ENCODE results near the gene ZDHHC5. TPM values are rescaled to one million over a fixed set of nuclear protein-coding genes. Genes with fewer than 3 reads are reported as not detected.

The ZDHHC5 gene, protein sequence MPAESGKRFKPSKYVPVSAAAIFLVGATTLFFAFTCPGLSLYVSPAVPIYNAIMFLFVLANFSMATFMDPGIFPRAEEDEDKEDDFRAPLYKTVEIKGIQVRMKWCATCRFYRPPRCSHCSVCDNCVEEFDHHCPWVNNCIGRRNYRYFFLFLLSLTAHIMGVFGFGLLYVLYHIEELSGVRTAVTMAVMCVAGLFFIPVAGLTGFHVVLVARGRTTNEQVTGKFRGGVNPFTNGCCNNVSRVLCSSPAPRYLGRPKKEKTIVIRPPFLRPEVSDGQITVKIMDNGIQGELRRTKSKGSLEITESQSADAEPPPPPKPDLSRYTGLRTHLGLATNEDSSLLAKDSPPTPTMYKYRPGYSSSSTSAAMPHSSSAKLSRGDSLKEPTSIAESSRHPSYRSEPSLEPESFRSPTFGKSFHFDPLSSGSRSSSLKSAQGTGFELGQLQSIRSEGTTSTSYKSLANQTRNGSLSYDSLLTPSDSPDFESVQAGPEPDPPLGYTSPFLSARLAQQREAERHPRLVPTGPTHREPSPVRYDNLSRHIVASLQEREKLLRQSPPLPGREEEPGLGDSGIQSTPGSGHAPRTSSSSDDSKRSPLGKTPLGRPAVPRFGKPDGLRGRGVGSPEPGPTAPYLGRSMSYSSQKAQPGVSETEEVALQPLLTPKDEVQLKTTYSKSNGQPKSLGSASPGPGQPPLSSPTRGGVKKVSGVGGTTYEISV
- 10 to 100 TPM; 77.8 to 82.4 TPM for total RNA-seq

DNA sequence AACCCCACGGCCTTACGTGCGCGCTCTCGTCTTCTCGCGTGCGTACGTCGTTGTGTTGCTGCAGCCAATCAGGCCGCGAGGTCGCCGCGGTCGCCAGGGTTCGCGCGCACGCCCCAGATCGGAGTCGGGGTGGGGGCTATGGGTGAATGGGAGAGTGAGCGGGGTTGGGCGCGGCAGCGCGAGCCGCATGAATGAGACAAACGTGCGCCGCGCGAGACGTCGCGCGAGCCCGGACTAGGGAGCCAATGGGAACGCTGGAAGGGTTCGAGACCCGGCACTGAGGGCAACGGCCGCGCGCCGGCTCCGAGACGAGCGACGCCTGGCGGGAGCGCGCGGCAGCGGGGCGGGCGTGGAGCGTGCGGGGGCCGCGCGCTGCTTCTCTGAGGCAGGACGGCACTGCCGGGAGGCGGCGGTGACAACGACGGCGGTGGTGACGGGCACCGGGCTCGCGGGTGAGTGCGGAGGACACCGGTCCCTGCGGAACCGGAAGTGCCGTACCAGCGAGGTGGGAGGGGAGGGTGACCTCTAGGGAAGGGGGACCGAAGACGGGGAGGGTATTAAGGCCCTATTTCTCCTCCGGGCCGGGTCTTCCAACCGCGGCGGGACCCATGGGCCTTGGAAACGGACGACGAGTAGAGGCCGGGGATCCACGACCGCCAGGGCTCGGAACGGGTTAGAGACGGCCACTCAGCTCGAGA, at the start of gene ZDHHC5:
ZDHHC5 (plus strand) TSS at position 379 of the 698 bp plus-strand sequence. CDS start 4,977 bp downstream, outside the sequence.
- no peaks in the 10 kb centered on the region for H3K9me3 Mint-ChIP-seq (ENCODE audit: insufficient read depth)
- ATAC-seq: peak; percentile 92
- no peaks in the 10 kb centered on the region for H3K27me3 Mint-ChIP-seq (ENCODE audit: low read depth)
- H3K27ac Mint-ChIP-seq: peak within 1 kb of the TSS; percentile 99
- DNase-seq: peak; percentile 100
- peak within 1 kb of the TSS; percentile 96 for H3K4me3 Mint-ChIP-seq
- CTCF ChIA-PET: interaction anchor here (0.6 to 3.3 kb wide), 5 partner anchors 10 to 210 kb away, joined by 3 to 11 read pairs (median 10); partner anchors contain the start of gene CLP1
- POLR2A ChIA-PET: interaction anchor here (0.7 to 2.5 kb wide), 4 partner anchors 10 to 138 kb away, joined by 3 to 12 read pairs (median 4); partner anchors contain the start of genes CLP1, MED19 and SELENOH
- H3K4me1 Mint-ChIP-seq (ENCODE audit: low read depth): peaks cover 45% of the 10 kb centered on the region
- peaks cover 28% of the 10 kb centered on the region for H3K36me3 Mint-ChIP-seq (ENCODE audit: low read depth)

DNA sequence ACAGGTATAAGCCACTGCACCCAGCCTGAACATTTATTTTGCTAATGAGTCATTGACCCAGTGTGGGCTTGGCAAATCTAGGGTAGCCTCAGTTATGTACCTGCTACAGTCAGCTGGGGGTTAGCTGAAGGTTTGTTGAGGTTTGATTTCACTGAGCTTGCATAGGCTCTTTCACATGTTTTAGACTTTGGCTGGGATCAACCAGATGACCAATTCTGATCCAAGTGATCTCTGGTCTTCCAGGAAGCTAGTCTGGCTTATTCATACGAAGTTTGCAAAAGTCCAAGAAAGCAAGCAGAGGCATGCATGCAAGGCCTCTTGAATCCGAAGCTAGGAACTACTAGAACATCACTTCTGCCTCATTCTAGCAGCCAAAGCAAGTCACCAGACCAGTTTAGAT, 49.5 kb upstream of the ZDHHC5 start:
- no peak for ATAC-seq
- CTCF ChIA-PET: interaction anchor here (1.6 to 1.7 kb wide), 2 partner anchors 9 to 14 kb away, joined by 3 to 4 read pairs; no protein-coding TSS in a partner anchor
- POLR2A ChIA-PET: interaction anchor here (0.6 kb wide), 1 partner anchor 104 kb away, joined by 3 read pairs; no protein-coding TSS in a partner anchor

DNA sequence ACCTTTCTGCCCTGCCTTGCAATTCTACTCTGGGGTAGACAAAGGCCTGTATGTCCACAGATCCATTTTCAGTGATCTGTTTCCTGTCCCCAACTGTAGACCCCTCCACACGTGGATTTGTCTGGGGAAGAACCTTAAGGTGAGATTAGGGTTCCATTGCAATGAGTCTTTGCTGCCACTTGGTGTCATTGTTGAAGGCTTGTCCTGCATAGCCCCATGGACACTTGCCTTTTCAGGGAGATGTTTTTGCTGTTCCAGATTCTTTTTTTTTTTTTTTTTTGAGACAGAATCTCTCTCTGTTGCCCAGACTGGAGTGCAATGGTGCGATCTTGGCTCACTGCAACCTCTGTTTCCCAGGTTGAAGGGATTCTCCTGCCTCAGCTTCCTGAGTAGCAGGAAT, 48.6 kb upstream of the ZDHHC5 start:
- Mint-ChIP-seq H3K36me3 (ENCODE audit: low read depth) (no peaks in the 10 kb centered on the region), H3K4me1 (ENCODE audit: low read depth) (no peaks in the 10 kb centered on the region), H3K4me3 (no peak overlapping the region), H3K27ac (no peak overlapping the region), H3K9me3 (ENCODE audit: insufficient read depth) (peaks cover 9% of the 10 kb centered on the region), H3K27me3 (ENCODE audit: low read depth) (peaks cover 6% of the 10 kb centered on the region)
- ChIA-PET POLR2A (no interaction called here), CTCF (interaction anchor here (1.1 to 1.5 kb wide), 2 partner anchors 13 to 21 kb away, joined by 3 to 5 read pairs; no protein-coding TSS in a partner anchor)
- DNase-seq (no peak), ATAC-seq (no peak)

More for the DNA sequence above, 49.5 kb upstream of the ZDHHC5 start:
- H3K27ac Mint-ChIP-seq: no peak overlapping the region
- no peaks in the 10 kb centered on the region for H3K4me1 Mint-ChIP-seq (ENCODE audit: low read depth)
- H3K36me3 Mint-ChIP-seq (ENCODE audit: low read depth): no peaks in the 10 kb centered on the region
- peaks cover 9% of the 10 kb centered on the region for H3K9me3 Mint-ChIP-seq (ENCODE audit: insufficient read depth)
- DNase-seq: no peak
- H3K27me3 Mint-ChIP-seq (ENCODE audit: low read depth): peaks cover 6% of the 10 kb centered on the region
- H3K4me3 Mint-ChIP-seq: no peak overlapping the region

DNA sequence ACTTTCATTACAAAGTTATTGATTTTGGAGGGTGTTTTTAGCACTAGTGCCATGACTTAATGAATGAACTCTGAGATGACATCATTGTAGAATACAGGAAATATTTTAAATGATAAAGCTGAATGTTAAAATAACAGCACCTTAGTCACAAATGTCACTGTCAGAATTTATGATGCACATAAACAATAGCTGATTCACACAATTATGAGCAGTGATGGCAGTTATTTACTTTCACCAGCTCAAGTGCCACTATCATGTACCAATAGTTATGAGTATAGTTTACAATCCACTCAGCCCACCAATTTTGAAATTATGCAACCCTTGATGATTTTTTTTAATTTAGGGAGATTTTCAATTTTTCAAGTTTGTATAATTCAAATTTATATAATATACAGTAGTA, 47.4 kb upstream of the ZDHHC5 start:
- CTCF ChIA-PET: interaction anchor here (0.8 to 1.5 kb wide), 3 partner anchors 12 to 24 kb away, joined by 3 to 5 read pairs (median 4); no protein-coding TSS in a partner anchor
- no peak for DNase-seq
- peaks cover 6% of the 10 kb centered on the region for H3K27me3 Mint-ChIP-seq (ENCODE audit: low read depth)
- POLR2A ChIA-PET: no interaction called here
- H3K9me3 Mint-ChIP-seq (ENCODE audit: insufficient read depth): peaks cover 9% of the 10 kb centered on the region
- no peak overlapping the region for H3K4me3 Mint-ChIP-seq
- no peak overlapping the region for H3K27ac Mint-ChIP-seq
- H3K4me1 Mint-ChIP-seq (ENCODE audit: low read depth): no peaks in the 10 kb centered on the region
- no peaks in the 10 kb centered on the region for H3K36me3 Mint-ChIP-seq (ENCODE audit: low read depth)
- no peak for ATAC-seq

DNA sequence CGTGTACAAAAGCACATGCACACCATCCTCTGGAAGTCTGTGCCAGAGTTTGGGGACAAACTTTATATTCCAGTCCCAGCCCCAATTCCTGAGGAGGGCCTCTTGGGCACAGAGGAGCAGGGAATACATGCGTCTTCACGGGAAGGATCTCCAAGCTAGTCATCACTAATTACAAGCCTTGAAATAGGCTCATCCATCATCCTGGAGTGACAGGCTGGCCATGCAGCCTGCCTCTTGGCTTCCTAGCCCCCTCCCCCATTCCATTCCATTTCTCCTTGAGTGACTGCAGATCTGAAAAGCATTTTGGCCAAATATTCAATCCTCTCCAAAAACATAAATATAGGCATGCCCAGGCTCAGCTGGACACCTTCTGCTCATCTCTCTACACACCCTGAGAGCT, 45.7 kb upstream of the ZDHHC5 start:
- H3K4me3 Mint-ChIP-seq: no peak overlapping the region
- H3K36me3 Mint-ChIP-seq (ENCODE audit: low read depth): no peaks in the 10 kb centered on the region
- no peak overlapping the region for H3K27ac Mint-ChIP-seq
- no peak for ATAC-seq
- POLR2A ChIA-PET: no interaction called here
- H3K4me1 Mint-ChIP-seq (ENCODE audit: low read depth): no peaks in the 10 kb centered on the region
- no peak for DNase-seq
- CTCF ChIA-PET: interaction anchor here (1.1 to 1.2 kb wide), 2 partner anchors 17 to 54 kb away, joined by 3 to 4 read pairs; partner anchors contain the start of gene UBE2L6
- H3K27me3 Mint-ChIP-seq (ENCODE audit: low read depth): no peaks in the 10 kb centered on the region
- H3K9me3 Mint-ChIP-seq (ENCODE audit: insufficient read depth): peaks cover 9% of the 10 kb centered on the region

DNA sequence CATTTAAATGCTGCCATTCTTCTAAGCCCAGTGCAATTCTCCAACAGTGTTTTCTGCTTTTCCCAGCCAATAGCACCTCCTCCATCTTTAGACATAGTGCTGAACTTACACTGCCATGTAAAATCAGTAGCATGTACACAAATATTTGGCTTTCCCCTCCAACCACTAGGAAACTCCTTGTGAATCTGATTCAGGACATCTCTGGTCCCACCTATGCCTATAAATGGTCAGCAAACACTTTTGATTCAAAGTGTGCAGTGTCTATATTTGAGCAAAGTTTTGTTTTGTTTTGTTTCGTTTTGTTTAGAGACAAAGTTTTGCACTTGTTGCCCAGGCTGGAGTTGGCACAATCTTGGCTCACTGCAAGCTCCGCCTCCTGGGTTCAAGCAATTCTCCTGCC, 43.0 kb upstream of the ZDHHC5 start:
- Mint-ChIP-seq H3K4me1 (ENCODE audit: low read depth) (no peaks in the 10 kb centered on the region), H3K9me3 (ENCODE audit: insufficient read depth) (peaks cover 7% of the 10 kb centered on the region), H3K36me3 (ENCODE audit: low read depth) (no peaks in the 10 kb centered on the region), H3K27me3 (ENCODE audit: low read depth) (peaks cover 6% of the 10 kb centered on the region), H3K27ac (no peak overlapping the region), H3K4me3 (no peak overlapping the region)
- CTCF ChIA-PET: interaction anchor here (1.3 kb wide), 1 partner anchor 167 kb away, joined by 3 read pairs; no protein-coding TSS in a partner anchor
- no peak for DNase-seq
- POLR2A ChIA-PET: no interaction called here
- no peak for ATAC-seq

DNA sequence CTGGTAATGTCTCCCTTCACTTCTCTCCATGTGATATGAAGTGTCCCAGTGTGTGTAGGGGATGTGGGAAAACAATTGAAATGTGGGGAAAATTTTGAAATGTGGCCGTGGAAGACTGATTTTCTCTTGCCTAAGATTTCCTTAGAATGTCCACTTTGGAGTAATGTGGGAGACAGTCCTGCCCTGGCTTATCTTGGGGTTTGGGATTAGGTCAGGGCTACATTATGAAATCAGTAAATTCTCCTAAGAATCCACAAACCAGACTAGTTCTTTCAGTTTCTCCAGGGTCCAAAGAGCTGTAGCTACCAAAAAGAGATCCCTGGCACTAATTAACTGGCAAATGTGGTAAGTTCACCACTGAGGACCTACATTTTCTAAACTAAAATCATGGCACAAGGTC, 41.0 kb upstream of the ZDHHC5 start:
- Mint-ChIP-seq H3K4me3 (no peak overlapping the region), H3K27me3 (ENCODE audit: low read depth) (peaks cover 15% of the 10 kb centered on the region), H3K4me1 (ENCODE audit: low read depth) (no peaks in the 10 kb centered on the region), H3K36me3 (ENCODE audit: low read depth) (no peaks in the 10 kb centered on the region), H3K27ac (no peak overlapping the region), H3K9me3 (ENCODE audit: insufficient read depth) (no peaks in the 10 kb centered on the region)
- DNase-seq: no peak
- POLR2A ChIA-PET: no interaction called here
- CTCF ChIA-PET: interaction anchor here (0.6 to 1.8 kb wide), 4 partner anchors 14 to 59 kb away, joined by 3 to 8 read pairs (median 4); partner anchors contain the start of gene UBE2L6
- no peak for ATAC-seq

DNA sequence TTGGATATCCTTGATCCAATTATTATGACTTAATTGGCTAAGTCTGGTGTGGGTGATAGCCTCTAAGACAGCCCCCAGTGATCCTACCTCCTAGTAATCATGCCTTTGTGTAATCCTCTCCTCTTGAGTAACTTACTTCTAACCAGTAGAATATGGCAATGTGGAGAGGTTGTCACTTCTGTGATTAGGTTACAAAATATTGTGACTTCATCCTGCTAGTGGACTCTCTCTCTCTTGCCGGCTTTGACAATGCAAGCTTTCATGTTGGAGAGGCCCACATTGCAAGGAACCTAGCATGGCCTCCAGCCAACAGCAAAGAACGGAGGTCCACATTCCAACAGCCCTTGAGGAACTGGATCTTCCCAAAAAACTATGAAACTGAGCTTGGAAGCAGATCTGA, 37.7 kb upstream of the ZDHHC5 start:
- no peak for ATAC-seq
- POLR2A ChIA-PET: interaction anchor here (0.9 kb wide), 1 partner anchor 80 kb away, joined by 3 read pairs; no protein-coding TSS in a partner anchor

DNA sequence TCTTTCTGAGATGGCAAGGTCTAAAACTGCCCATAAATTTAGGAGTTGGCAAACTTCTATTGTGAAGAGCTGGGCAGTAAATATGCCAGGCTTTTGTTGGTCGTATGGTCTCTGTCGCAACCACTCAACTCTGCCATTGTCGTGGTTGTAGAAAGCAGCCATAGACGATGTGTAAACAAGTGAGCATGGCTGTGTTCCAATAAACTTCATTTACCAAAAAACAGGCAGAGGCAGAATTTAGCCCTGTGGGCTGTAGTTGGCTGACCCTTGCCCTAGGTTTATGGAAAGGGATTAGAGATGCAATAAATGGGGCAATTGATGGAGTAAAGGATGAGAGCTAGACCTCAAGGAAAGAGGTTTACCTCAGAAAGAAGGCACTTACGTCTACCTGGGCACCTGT, 35.8 kb upstream of the ZDHHC5 start:
- Mint-ChIP-seq H3K9me3 (ENCODE audit: insufficient read depth) (no peaks in the 10 kb centered on the region), H3K4me3 (no peak overlapping the region), H3K27ac (no peak overlapping the region), H3K27me3 (ENCODE audit: low read depth) (peaks cover 34% of the 10 kb centered on the region), H3K36me3 (ENCODE audit: low read depth) (no peaks in the 10 kb centered on the region), H3K4me1 (ENCODE audit: low read depth) (no peaks in the 10 kb centered on the region)
- ATAC-seq (no peak), DNase-seq (no peak)
- ChIA-PET POLR2A (no interaction called here), CTCF (interaction anchor here (1.0 to 1.7 kb wide), 4 partner anchors 8 to 175 kb away, joined by 3 to 8 read pairs (median 3); no protein-coding TSS in a partner anchor)

More for the DNA sequence above, 37.7 kb upstream of the ZDHHC5 start:
- Mint-ChIP-seq H3K27me3 (ENCODE audit: low read depth) (peaks cover 30% of the 10 kb centered on the region), H3K4me1 (ENCODE audit: low read depth) (no peaks in the 10 kb centered on the region), H3K4me3 (no peak overlapping the region), H3K36me3 (ENCODE audit: low read depth) (no peaks in the 10 kb centered on the region), H3K27ac (no peak overlapping the region), H3K9me3 (ENCODE audit: insufficient read depth) (no peaks in the 10 kb centered on the region)
- CTCF ChIA-PET: interaction anchor here (0.9 to 1.6 kb wide), 3 partner anchors 9 to 14 kb away, joined by 3 to 10 read pairs (median 3); no protein-coding TSS in a partner anchor
- DNase-seq: no peak

DNA sequence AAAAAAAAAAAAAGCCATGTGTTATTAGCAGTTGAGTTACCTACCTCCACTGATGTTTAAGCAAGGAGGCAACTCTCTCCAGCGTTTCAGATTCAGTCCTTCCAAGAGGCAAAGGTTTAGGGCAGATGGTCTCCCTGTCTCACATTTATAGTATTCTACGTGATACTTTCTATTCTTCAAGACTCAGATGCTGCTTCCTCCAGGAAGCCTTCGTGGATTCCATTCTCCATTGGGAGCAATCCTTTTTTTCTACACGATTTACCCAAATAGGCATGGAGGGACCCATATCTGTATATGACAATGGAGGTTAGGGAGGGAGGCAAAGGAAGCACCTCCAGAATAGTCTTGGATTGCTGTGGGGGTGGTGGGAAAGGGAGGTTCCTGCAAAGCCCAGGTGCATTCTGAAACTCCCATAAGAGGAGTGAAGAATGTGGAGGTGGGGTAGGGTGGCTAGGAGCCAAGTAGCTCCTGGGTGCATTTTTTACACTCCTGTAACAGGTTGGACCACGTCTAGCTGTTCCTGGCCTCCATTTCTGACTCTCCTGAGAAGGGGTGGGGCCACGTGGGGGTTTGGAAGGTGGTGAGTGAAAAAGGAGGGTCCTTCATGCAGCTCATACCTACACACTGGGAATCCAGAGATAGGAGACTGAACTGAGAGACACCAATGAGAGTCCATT, 34.4 kb upstream of the ZDHHC5 start:
- CTCF ChIA-PET: interaction anchor here (0.9 to 16.2 kb wide), 3 partner anchors 9 to 62 kb away, joined by 4 to 421 read pairs (median 6); partner anchors contain the start of gene UBE2L6
- POLR2A ChIA-PET: no interaction called here
- Mint-ChIP-seq H3K36me3 (ENCODE audit: low read depth) (no peaks in the 10 kb centered on the region), H3K9me3 (ENCODE audit: insufficient read depth) (no peaks in the 10 kb centered on the region), H3K27ac (no peak overlapping the region), H3K27me3 (ENCODE audit: low read depth) (peaks cover 37% of the 10 kb centered on the region), H3K4me1 (ENCODE audit: low read depth) (peaks cover 4% of the 10 kb centered on the region), H3K4me3 (no peak overlapping the region)
- ATAC-seq: no peak
- DNase-seq: no peak

Measured in activated CD8-positive, alpha-beta T cell treated with anti-CD3 and anti-CD28 coated beads, Interleukin-2, amount 10 ng/mL, durations not matched to agents 7 days and 5 days (primary cell).